ENCODE measurements around the gene AFMID. TPM values are rescaled to one million over a fixed set of nuclear protein-coding genes. Genes with fewer than 3 reads are reported as not detected.

The AFMID gene
- total and polyA plus RNA-seq, 2 donors (not counting 1 experiment from before 2014, with no cell fraction given) = 18.2 to 24.8 TPM

DNA sequence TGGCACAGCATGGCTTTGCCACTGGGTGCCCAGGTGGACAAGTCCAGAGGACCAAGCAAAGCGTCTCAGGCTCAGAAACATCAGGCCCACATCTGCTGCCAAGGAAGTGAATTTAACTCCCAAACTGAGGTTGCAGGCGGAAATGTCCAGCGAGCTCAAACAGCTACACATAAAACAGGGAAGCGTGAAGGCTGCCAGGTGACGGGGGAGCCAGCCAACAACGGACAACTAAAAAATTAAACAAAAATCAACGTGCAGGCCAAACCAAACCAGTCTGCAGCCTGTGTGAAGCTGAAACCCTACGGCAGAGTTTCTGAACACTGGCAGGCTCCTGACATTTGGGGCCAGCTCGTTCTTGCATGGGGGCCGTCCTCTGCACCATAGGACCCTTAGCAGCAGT, 2.8 kb upstream of the AFMID start:
- Histone ChIP-seq H3K4me2 (replicated peaks; ENCODE audit: low read depth, low read length, poor library complexity, severe bottlenecking) (no peak overlapping the region), H3K27me3 (replicated peaks in 1 of 4; ENCODE audit: control extremely low read depth in 1 of 4, control insufficient read depth in 3 of 4, insufficient read depth in 4 of 4, low read length in 3 of 4) (no peaks in the 10 kb centered on the region), H3K4me1 (ENCODE audit: control insufficient read depth in 2 of 2, insufficient read depth in 2 of 2, low read length in 2 of 2) (peaks cover 22 to 30% of the 10 kb centered on the region in 2 donors), H3K9me3 (ENCODE audit: control extremely low read depth in 1 of 3, control insufficient read depth in 2 of 3, insufficient read depth in 1 of 3, low read length in 2 of 3) (no peaks in the 10 kb centered on the region), H3K36me3 (replicated peaks in 1 of 2; ENCODE audit: control extremely low read depth in 1 of 2, control insufficient read depth in 1 of 2, extremely low read depth in 1 of 2, insufficient read depth in 2 of 2, low read length in 1 of 2) (no peaks in the 10 kb centered on the region), H3K4me3 (ENCODE audit: control extremely low read depth in 1 of 5, extremely low read depth in 1 of 5, insufficient read depth in 1 of 5, low read depth in 2 of 5, low read length in 4 of 5) (no peak overlapping the region), H3K27ac (ENCODE audit: low read length in 2 of 2) (no peak overlapping the region), H4K20me1 (ENCODE audit: control insufficient read depth, insufficient read depth, low read length, poor library complexity, severe bottlenecking) (no peaks in the 10 kb centered on the region), H3K9ac (ENCODE audit: low read length) (no peak overlapping the region), H3K79me2 (ENCODE audit: control insufficient read depth, insufficient read depth, low read length) (peaks cover 3% of the 10 kb centered on the region), H2AFZ (ENCODE audit: insufficient read depth, low read depth, low read length, poor library complexity, severe bottlenecking) (no peak overlapping the region)
- ChIA-PET CTCF (interaction anchor here (1.0 to 19.2 kb wide), 3 partner anchors 9 to 71 kb away, joined by 4 to 357 read pairs (median 6); no protein-coding TSS in a partner anchor), POLR2A (interaction anchor here (19.6 kb wide), 1 partner anchor 50 kb away, joined by 432 read pairs; the partner anchor contains the start of genes TMC6 and TMC8)
- no peak overlapping the region for H3K27ac Mint-ChIP-seq
- WGBS (ENCODE audit: insufficient coverage) = 94% methylated on average over 9 of the region's 10 CpGs
- TF ChIP-seq EZH2 (IDR thresholded peaks at IDR 0.05; ENCODE audit: borderline replicate concordance, insufficient read depth, low read depth, low read length, poor library complexity, severe bottlenecking) = no peak
- peaks cover 27% of the 10 kb centered on the region for H3K4me1 Mint-ChIP-seq
- DNase-seq (no peak), ATAC-seq (ENCODE audit: low read depth) (no peak)
- no peak overlapping the region for H3K4me3 Mint-ChIP-seq
- H3K27me3 Mint-ChIP-seq = no peaks in the 10 kb centered on the region
- intact Hi-C loops (cut with micrococcal nuclease) = no loop called here
- no peaks in the 10 kb centered on the region for H3K9me3 Mint-ChIP-seq (ENCODE audit: insufficient read depth)

DNA sequence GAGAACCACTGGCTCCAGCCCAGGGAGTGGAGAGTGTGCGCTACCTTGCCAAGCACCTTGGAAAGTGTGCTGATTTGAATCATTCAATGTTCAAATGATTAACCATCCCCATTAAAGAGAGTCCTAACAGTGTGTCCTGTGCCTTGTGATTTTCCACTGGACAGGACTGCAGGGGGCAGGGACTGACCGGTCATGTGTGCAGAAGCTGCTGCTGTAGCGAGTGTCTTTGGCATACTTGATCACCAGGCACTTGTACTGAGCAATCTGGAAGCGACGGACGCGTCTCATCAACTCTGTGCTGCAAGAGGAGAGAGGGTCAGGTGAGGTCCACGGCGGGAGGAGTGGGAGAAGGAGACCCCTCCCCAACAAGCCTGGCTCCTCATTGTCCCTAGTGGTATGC, 2.3 kb upstream of the AFMID start:
- intact Hi-C loops (cut with micrococcal nuclease) = no loop called here
- POLR2A ChIA-PET = interaction anchor here (2.0 to 19.6 kb wide), 2 partner anchors 9 to 50 kb away, joined by 9 to 432 read pairs; partner anchors contain the start of genes TMC6 and TMC8
- no peak overlapping the region for H3K4me2 ChIP-seq (replicated peaks; ENCODE audit: low read depth, low read length, poor library complexity, severe bottlenecking)

More for the DNA sequence above, 2.3 kb upstream of the AFMID start:
- ATAC-seq (ENCODE audit: low read depth) = no peak
- Histone ChIP-seq H2AFZ (ENCODE audit: insufficient read depth, low read depth, low read length, poor library complexity, severe bottlenecking) (no peak overlapping the region), H3K27ac (ENCODE audit: low read length in 2 of 2) (no peak overlapping the region), H3K4me1 (ENCODE audit: control insufficient read depth in 2 of 2, insufficient read depth in 2 of 2, low read length in 2 of 2) (peaks cover 22 to 29% of the 10 kb centered on the region in 2 donors), H3K27me3 (replicated peaks in 1 of 4; ENCODE audit: control extremely low read depth in 1 of 4, control insufficient read depth in 3 of 4, insufficient read depth in 4 of 4, low read length in 3 of 4) (no peaks in the 10 kb centered on the region), H3K4me3 (ENCODE audit: control extremely low read depth in 1 of 5, extremely low read depth in 1 of 5, insufficient read depth in 1 of 5, low read depth in 2 of 5, low read length in 4 of 5) (no peak overlapping the region), H3K79me2 (ENCODE audit: control insufficient read depth, insufficient read depth, low read length) (no peaks in the 10 kb centered on the region), H4K20me1 (ENCODE audit: control insufficient read depth, insufficient read depth, low read length, poor library complexity, severe bottlenecking) (no peaks in the 10 kb centered on the region), H3K9ac (ENCODE audit: low read length) (no peak overlapping the region), H3K9me3 (ENCODE audit: control extremely low read depth in 1 of 3, control insufficient read depth in 2 of 3, insufficient read depth in 1 of 3, low read length in 2 of 3) (no peaks in the 10 kb centered on the region), H3K36me3 (replicated peaks in 1 of 2; ENCODE audit: control extremely low read depth in 1 of 2, control insufficient read depth in 1 of 2, extremely low read depth in 1 of 2, insufficient read depth in 2 of 2, low read length in 1 of 2) (no peaks in the 10 kb centered on the region)
- Mint-ChIP-seq H3K9me3 (ENCODE audit: insufficient read depth) (no peaks in the 10 kb centered on the region), H3K4me3 (peak overlapping the region; percentile 35), H3K27me3 (no peaks in the 10 kb centered on the region), H3K27ac (peak overlapping the region; percentile 43), H3K4me1 (peaks cover 24% of the 10 kb centered on the region)
- DNase-seq = no peak
- TF ChIP-seq EZH2 (IDR thresholded peaks at IDR 0.05; ENCODE audit: borderline replicate concordance, insufficient read depth, low read depth, low read length, poor library complexity, severe bottlenecking) (no peak), CTCF (IDR thresholded peaks at IDR 0.05) (no peak)
- 95% methylated on average over 7 of the region's 9 CpGs for WGBS (ENCODE audit: insufficient coverage)
- CTCF ChIA-PET = interaction anchor here (1.0 to 19.2 kb wide), 4 partner anchors 9 to 72 kb away, joined by 4 to 357 read pairs (median 19); no protein-coding TSS in a partner anchor
